Muscle of back (tissue), 11 donors: ENCODE data around the gene RANBP3L. TPM values are rescaled to one million over a fixed set of nuclear protein-coding genes. Genes with fewer than 3 reads are reported as not detected.
"Not testable (repeated sequence)": the region's sequence is repeated elsewhere in the genome, so short reads cannot be mapped to it uniquely, and the experiment has no call there.

ENCODE experiments used
- DNase-seq, 3 donors: peaks; one replicate each; pipeline versions ENCODE4 v3.0.0 to v3.0.0-alpha.2; 2013
- polyA plus RNA-seq, 10 donors: library from polyadenylated mRNA; unstranded; fragments of 120-200 nt; gene quantifications; one replicate each; pipeline ENCODE4 v1.2.1, GENCODE V29; 2013; ENCODE audit not compliant: insufficient read length in 10 of 10

The RANBP3L gene
- polyA plus RNA-seq, 10 donors, result 0.29 to 0.94 (median 0.42) TPM

- DNase-seq, result no peak
Observed at GRCh38 chr5:36297653-36298052, 4.0 kb downstream of the RANBP3L start.

DNA sequence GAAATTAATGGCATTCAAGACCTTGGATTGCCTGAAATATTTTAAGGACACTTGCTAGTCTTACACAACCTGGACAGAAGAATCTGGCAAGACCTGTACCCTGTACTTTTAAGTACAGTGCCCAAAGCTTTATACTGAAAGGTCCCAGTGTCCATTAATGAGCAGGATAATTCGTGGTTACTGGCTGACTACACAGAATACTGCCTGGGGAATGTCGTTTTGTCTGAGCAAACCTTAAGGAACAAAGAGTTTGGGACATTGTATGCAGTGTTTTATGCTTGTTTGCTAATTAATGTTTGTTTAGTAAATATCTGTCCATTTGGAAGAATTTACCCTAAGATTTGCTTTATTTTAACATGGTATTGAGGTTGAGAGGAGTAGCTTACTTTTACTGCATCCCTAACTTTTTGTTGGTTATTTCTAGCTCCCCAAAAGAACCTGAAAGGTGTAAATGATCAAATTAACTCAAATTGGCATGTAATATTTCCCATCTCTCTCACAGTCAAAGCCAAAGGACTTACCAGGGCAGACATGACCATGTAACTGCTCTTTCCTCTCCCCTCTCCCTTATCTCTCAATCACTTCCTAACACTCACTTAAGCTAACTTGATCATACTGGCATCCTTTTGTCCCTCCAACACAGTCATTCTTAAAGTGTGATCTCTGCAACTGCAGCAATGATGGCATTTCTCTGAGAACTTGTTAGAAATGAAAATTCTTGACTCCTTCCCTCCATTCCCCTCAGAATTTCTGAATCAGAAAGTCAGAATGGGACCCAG is 15.7 kb downstream of the RANBP3L start:
- DNase-seq, result no peak

DNA sequence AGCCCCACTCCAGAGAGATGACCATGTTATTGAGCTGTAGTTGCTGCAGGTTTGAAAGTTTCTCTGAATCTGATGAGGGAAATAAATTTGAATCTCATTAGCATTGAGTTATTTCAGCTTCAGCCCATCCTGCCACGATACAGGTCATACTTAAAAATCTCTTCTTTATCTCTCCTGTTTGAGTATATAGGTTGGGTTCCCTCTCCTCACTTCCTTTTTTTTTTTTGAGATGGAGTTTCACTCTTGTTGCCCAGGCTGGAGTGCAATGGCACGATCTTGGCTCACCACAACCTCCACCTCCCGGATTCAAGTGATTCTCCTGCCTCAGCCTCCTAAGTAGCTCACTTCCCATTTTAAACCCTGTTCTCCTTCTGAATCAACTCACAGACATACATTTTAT is 17.9 kb downstream of the RANBP3L start:
- not testable (repeated sequence) for DNase-seq

DNA sequence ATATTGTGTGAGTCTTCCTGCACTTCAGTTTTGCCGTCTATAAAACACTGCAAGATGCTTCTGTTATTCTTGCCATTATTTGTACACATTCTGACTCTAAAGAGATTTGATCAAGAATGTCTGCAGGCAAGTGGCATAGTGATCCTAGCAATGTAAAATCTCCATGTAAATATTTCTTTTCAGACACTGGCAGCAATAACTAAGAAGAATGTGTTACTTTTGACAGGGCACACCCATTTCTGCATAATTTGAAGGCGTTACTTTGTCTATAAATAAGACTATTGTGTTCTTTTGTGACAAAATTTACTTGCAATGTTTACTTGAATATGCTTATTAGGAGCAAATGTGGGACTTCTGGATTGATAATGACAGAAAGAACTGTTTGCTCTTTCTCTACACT is 20.1 kb downstream of the RANBP3L start:
- DNase-seq, result no peak

GRCh38 chr5:36279054-36279698 is 22.5 kb downstream of the RANBP3L start:
- no peak for DNase-seq

DNA sequence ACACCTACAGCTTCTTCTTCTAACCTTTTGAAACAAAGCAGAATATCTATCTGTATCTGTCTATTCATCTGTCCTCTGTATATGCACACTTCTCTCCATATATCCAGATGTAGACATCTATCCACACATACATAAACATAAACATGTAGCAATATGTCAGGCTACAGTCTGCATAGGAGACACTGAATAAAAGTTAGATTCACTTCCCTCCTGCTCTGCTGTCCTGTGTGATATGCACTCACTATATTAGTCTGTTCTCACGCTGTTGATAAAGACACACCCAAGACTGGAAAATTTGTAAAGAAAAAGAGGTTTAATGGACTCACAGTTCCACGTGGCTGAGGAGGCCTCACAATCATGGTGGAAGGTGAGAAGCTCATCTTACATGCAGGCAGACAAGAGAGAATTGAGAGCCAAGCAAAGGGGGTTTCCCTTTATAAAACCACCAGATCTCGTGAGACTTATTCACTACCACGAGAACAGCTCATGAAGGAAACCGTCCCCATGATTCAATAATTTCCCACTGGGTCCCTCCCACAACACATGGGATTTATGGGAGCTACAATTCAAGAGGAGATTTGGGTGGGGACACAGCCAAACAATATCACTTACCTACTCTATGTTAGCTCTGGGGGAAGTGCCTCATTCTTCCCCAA is 24.1 kb downstream of the RANBP3L start:
- no peak for DNase-seq

- no peak for DNase-seq
Observed at GRCh38 chr5:36276864-36277263, 24.8 kb downstream of the RANBP3L start.

DNA sequence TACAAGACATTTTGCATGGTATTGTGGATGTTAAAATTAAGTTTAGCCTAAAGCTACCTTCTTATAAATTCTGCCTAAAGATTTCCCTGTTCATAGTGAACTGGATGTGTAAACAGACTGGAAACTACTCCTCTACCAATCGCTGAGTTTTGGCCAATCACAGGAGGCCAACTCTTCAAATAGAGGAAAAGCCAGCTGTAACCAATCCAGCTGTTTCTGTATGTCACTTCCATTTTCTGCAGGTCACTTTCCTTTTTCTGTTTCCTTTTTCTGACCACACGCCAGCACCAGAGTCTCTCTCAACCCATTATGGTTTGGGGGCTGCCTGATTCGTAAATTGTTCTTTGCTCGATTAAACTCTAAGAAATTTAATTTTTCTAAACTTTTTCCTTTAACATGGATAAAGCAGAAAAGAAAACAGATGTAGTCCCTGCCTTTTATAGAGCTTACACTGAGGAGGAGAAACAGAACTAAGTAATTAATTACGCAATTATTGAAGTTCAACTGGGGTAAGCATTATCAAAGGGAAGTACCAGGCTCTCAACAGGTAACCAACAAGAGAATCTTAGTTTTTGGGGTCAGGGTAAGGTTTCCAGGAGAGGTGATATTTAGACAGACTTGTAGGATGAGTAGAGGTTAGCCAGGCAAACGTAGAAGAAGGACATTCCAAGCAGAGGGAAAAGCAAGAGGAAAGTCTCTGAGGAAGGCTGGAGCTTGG is 27.7 kb downstream of the RANBP3L start:
- peak in 1 of 3 donors; percentile 9 for DNase-seq

GRCh38 chr5:36272136-36272690 is 29.5 kb downstream of the RANBP3L start:
- no peak for DNase-seq

DNA sequence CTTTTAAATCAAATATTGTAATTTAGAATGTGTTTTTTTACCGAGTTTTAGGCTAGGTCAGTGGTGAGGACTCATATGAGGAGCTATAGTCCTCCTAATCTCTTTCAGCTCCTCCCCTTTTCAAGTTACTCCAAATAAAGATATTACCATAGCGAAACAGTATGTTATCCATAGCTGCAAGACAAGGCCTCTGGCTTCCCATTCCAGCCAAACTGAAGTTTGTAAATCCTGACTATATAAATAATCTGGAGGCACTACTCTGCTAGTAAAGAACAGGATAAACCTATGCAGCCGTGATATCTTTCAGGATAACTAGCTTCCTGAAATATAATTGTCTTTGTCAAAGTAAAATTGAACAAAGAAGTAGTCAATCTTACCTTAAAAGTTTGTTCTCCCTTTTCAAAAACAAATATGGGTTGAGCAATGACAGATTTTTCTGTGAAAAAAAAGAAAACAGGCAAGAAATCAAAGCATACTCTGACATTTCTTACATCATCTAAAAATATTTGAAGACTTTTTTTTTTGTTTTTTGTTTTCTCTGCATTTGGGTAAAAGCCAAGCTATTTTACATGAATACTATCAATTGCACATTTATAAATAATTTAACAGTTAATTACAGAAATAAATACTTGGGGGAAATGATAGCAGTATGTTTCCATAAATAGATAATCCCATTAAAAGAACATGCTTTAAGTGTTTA is 30.7 kb downstream of the RANBP3L start:
- no peak for DNase-seq

- DNase-seq, result no peak
Observed at GRCh38 chr5:36270175-36270574, 31.5 kb downstream of the RANBP3L start.

GRCh38 chr5:36269478-36269877 is 32.2 kb downstream of the RANBP3L start:
- no peak for DNase-seq

GRCh38 chr5:36267905-36268304 is 33.8 kb downstream of the RANBP3L start:
- no peak for DNase-seq

GRCh38 chr5:36264202-36264760 is 37.4 kb downstream of the RANBP3L start:
- no peak for DNase-seq

GRCh38 chr5:36261186-36261585 is 40.5 kb downstream of the RANBP3L start:
- DNase-seq, result no peak

- no peak for DNase-seq
Observed at GRCh38 chr5:36253575-36253974, 48.1 kb downstream of the RANBP3L start.

DNA sequence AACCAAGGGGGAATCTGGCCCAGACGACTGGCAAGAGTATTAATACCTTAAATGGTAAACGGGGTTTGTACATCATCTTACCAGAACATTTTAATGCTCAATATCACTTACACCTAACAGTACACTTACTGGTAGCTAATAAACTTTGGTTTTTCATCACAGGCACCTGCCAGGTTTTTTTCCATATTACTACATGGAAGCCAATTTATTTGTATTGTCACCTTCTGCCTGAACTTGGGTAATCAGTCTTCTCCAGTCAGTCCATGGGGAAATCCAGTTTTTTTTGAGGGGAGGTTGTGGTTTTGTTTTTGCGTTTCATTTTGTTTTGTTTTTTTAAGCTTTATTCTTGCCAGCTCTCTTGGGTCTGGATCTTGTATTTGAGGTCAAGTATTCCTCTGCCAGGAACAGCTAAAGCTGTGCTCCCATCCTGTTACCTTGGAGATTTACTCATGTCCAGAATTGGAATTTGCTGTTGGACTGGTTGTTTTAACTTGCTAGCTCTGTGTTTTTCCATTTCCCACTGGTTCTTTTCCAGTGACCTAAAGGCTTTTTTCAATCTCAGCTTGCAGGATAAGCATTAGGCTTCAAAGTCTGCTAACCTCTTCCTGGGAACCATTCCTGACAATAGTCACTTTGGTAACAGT is 48.9 kb downstream of the RANBP3L start:
- peak in 1 of 3 donors; percentile 14 for DNase-seq

DNA sequence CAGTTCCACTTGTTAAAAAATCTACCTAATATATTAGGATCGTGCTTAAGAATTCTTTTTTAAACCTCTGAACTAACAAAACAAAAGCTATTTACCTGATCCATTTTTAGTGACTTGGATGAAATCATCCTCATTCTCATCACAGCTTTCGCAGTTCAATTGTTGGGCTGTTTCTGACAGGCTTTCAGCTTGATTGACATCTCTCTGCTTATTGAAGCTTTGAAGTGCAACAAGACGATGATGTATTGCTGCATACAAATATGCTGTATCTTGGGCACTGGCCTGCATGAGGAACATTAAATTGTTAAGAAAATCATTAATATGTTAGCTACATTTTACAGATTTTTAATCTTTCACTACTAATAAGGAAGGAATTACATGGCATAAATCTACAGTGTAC is 50.5 kb downstream of the RANBP3L start:
- DNase-seq, result no peak

- DNase-seq, result no peak
Observed at GRCh38 chr5:36250427-36250826, 51.3 kb downstream of the RANBP3L start.

- DNase-seq, result no peak
Observed at GRCh38 chr5:36246036-36246800, 55.5 kb downstream of the RANBP3L start.
